Bronchial epithelial cell (primary cell): ENCODE results near the gene ZNF792. TPM values are rescaled to one million over a fixed set of nuclear protein-coding genes. Genes with fewer than 3 reads are reported as not detected.
"Not testable (repeated sequence)": the region's sequence is repeated elsewhere in the genome, so short reads cannot be mapped to it uniquely, and the experiment has no call there.

Source experiments
- DNase-seq: peaks from one replicate; pipeline ENCODE4 v3.0.0-alpha.2; 2010; ENCODE audit warnings: low read depth
- FAIRE-seq: peaks from 2 replicates; lab custom pipeline; 2011; peaks lifted over from hg19 to GRCh38; lab: Jason Lieb, UNC
- H3K27me3 ChIP-seq: 2 replicates; pipeline ENCODE4 v1.5.1; 2011; ENCODE audit warnings: low read length; ENCODE audit not compliant: control insufficient read depth, insufficient read depth
- H3K36me3 ChIP-seq: 2 replicates; pipeline ENCODE4 v1.5.1; 2011; ENCODE audit warnings: low read length; ENCODE audit not compliant: control insufficient read depth, insufficient read depth
- H3K4me3 ChIP-seq: 2 replicates; pipeline ENCODE4 v1.5.1; 2011; ENCODE audit warnings: mild to moderate bottlenecking, low read depth, low read length, control low read depth
- CTCF ChIP-seq: IDR thresholded peaks from 2 replicates; pipeline ENCODE4 v1.5.1; 2011; ENCODE audit warnings: mild to moderate bottlenecking, moderate library complexity, low read length, control low read depth, inconsistent platforms; ENCODE audit not compliant: insufficient read depth, severe bottlenecking
- total RNA-seq: library from RNA; depleted of rRNA; stranded (reverse); fragments of >200 nt; gene quantifications from 2 replicates; pipeline ENCODE4 v1.2.1, GENCODE V29; 2014

Gene ZNF792
- total RNA-seq, 1 donor from 2014 or later: 1.8 TPM

GRCh38 chr19:35009424-35010415 is 45.7 kb upstream of the ZNF792 start:
- DNase-seq: no peak
- TF ChIP-seq CTCF: no peak
- Histone ChIP-seq H3K4me3 (no peak overlapping the region), H3K36me3 (peaks cover 19% of the 10 kb centered on the region), H3K27me3 (no peaks in the 10 kb centered on the region)
- FAIRE-seq: no peak

DNA sequence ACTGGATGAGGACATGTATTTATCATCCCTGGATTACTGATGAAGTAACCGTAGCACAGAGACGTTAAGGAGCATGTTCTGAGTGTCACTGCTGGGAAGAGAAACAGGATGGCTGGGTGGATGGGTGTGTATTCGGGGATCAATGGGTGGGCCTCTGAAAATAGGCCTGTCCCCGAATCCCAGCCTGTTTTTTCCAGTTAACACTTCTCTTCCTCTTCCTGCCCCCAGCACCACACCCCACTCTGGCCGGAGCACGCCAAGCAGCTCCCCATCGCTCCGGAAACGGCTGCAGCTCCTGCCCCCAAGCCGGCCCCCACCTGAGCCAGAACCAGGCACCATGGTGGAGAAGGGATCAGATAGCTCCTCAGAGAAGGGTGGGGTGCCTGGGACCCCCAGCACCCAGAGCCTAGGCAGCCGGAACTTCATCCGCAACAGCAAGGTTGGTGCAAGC is 44.9 kb upstream of the ZNF792 start:
- H3K27me3 ChIP-seq: no peaks in the 10 kb centered on the region
- FAIRE-seq: no peak

DNA sequence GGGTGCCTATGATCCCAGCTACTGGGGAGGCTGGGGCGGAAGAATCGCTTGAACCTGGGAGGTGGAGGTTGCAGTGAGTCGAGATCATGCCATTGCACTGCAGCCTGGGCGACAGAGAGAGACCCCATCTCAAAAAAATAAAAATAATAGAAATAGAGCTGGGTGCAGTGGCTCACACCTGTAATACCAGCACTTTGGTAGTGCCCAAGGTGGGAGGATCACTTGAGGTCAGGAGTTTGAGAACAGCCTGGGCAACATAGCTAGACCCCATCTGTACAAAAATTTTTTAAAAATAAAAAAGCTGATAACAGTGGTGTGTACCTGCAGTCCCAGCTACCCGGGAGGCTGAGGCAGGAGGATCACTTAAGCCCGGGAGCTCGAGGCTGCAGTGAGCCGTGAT is 43.4 kb upstream of the ZNF792 start:
- H3K27me3 ChIP-seq, H3K4me3 ChIP-seq, DNase-seq, FAIRE-seq: not testable (repeated sequence)
- peaks cover 12% of the 10 kb centered on the region for H3K36me3 ChIP-seq

More for the DNA sequence above, 44.9 kb upstream of the ZNF792 start:
- no peak for DNase-seq
- H3K4me3 ChIP-seq: no peak overlapping the region
- peaks cover 15% of the 10 kb centered on the region for H3K36me3 ChIP-seq
- TF ChIP-seq CTCF: no peak

DNA sequence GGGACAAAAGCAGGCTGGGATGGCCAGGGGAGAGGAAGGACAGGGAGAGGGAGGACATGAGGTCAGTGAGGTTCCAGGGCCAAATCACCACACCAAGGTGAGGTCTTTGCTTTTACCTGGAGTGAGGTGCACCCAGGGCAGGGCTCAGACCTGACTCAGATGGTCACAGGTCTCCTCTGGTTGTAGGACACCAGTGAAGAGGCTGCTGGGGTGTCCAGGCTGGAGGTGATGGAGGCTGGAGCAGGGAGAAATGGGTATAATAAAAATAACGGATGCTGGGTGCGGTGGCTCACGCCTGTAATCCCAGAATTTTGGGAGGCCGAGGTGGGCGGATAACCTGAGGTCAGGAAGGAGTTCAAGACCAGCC is 43.0 kb upstream of the ZNF792 start:
- no peak for TF ChIP-seq CTCF
- Histone ChIP-seq H3K27me3 (no peaks in the 10 kb centered on the region), H3K4me3 (no peak overlapping the region), H3K36me3 (peaks cover 12% of the 10 kb centered on the region)
- no peak for FAIRE-seq
- no peak for DNase-seq

DNA sequence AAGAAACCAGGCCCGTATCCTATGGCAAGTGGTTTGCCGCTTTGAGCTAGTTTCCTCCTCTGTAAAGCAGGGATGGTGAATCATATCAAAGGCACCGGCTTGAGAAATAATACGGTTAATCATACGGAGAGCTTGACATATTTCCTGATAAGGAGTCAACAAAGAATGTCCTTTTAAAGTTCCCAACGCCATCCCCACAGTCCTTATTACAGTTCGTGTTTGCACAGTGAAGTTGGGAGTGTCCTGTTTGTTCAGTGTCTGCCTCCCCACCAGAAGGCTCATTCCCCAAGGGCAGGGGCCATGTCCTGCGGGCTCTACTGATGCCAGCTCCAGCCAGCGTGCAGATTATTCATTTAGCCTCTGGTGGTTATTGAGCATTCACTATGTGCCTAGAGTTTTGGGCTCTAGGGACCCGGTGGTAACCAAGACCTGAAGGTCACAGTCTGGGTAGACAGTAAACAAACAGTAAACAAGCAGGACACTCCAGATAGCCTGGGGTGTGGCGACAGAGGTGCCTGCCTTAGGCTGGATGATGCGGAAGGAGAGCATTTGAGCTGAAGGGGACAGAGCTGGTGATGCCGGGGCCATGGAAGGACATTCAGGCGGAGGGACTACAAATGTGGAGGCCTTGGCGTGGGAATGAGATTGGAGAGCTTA is 42.4 kb upstream of the ZNF792 start:
- DNase-seq (peak; percentile 88), FAIRE-seq (peak; percentile 88)
- Histone ChIP-seq H3K36me3 (peaks cover 10% of the 10 kb centered on the region), H3K4me3 (no peak overlapping the region), H3K27me3 (no peaks in the 10 kb centered on the region)
- no peak for TF ChIP-seq CTCF

GRCh38 chr19:35006007-35006341 is 41.9 kb upstream of the ZNF792 start:
- H3K36me3 ChIP-seq, H3K27me3 ChIP-seq, DNase-seq, H3K4me3 ChIP-seq, FAIRE-seq: not testable (repeated sequence)
